Cardiac muscle cell (in vitro differentiated cells and primary cell): ENCODE data around the gene FIG4. TPM values are rescaled to one million over a fixed set of nuclear protein-coding genes. Genes with fewer than 3 reads are reported as not detected.
A peak's percentile ranks its signal among the peaks of the same experiment; 100 is the strongest.

Source experiments
- DNase-seq, 2 donors: peaks; one replicate each; pipeline versions ENCODE4 v3.0.0 to v3.0.0-alpha.2; 2010 to 2017; ENCODE audit warnings: low read depth in 1 of 2, low spot score in 1 of 2
- H3K27ac ChIP-seq: fragments of 200-600 bp; sonication (generic); 2 replicates; pipeline ENCODE4 v1.5.1; 2016
- H3K27me3 ChIP-seq: fragments of 200-600 bp; sonication (generic); 2 replicates; pipeline ENCODE4 v1.6.0; 2016; ENCODE audit warnings: control low read depth
- H3K36me3 ChIP-seq: fragments of 200-600 bp; sonication (generic); 2 replicates; pipeline ENCODE4 v1.5.1; 2016; ENCODE audit warnings: control low read depth
- H3K4me1 ChIP-seq: fragments of 200-600 bp; sonication (generic); 2 replicates; pipeline ENCODE4 v1.8.1; 2017; ENCODE audit warnings: low read depth, mild to moderate bottlenecking, mixed run types
- H3K4me3 ChIP-seq: fragments of 200-600 bp; sonication (generic); 2 replicates; pipeline ENCODE4 v1.5.1; 2016; ENCODE audit warnings: mild to moderate bottlenecking
- H3K9me3 ChIP-seq: fragments of 200-600 bp; sonication (generic); 2 replicates; pipeline ENCODE4 v1.5.1; 2017; ENCODE audit warnings: low read depth, mild to moderate bottlenecking, control low read depth
- CTCF ChIP-seq: IDR thresholded peaks from 2 replicates; pipeline ENCODE4 v1.5.1; 2012; ENCODE audit warnings: low read depth, mild to moderate bottlenecking, low read length
- polyA plus RNA-seq: library from polyadenylated mRNA; unstranded; fragments of >200 nt; fragmentation: Nextera tagmentation; extraction: Ambion mirVana; gene quantifications from 2 replicates; pipeline ENCODE4 v1.2.1, GENCODE V29; 2016
- total RNA-seq: library from RNA; depleted of rRNA; stranded (reverse); fragments of >200 nt; gene quantifications from 2 replicates; pipeline ENCODE4 v1.2.3, GENCODE V29; 2016

The FIG4 gene
- total and polyA plus RNA-seq, 2 experiments from 2014 or later = 15.8 to 22.0 TPM

DNA sequence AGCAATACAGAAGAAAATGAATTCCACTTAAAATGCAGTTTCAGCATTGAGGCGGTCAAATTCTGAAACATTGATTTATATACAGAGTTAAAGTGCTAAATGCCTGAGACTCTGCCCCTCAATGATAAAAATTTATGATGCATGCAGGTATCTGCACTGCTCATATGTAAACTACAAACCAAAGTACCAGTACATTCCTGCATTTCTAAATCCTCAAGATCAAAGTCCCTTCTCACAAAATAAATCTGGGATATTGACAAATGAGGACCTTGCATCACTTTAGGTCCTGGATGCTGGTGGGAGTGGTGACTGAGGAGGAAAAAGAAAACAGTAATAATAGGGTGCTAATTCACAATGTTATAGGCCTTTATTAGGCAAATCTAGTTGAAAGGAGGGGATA, 101.9 kb downstream of the FIG4 start:
- no peak for DNase-seq
- Histone ChIP-seq H3K27ac (no peak overlapping the region), H3K4me1 (peaks cover 2% of the 10 kb centered on the region), H3K4me3 (no peak overlapping the region), H3K27me3 (no peaks in the 10 kb centered on the region), H3K9me3 (no peaks in the 10 kb centered on the region), H3K36me3 (peaks cover 4% of the 10 kb centered on the region)
- TF ChIP-seq CTCF = no peak

DNA sequence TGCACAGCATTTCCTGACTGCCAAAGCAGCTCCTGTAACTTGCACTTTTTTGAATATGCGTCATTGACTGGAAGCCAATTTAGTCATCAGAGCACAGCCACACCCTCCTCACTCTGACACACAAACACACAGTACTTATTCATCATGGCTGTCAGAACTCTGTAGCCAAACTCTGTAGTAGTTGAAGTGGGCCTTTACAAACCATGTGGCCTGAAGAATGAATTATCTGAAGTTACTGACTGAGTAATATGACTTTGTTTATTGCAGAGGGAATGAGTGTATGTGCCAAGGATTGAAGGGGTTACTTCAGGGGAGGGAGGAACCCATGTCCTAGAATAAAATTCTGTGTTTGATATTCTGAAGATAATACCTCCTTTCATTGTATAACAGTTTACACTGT, 102.7 kb downstream of the FIG4 start:
- no peak for TF ChIP-seq CTCF
- H3K27me3 ChIP-seq = no peaks in the 10 kb centered on the region
- no peaks in the 10 kb centered on the region for H3K9me3 ChIP-seq
- H3K27ac ChIP-seq = no peak overlapping the region
- peaks cover 4% of the 10 kb centered on the region for H3K36me3 ChIP-seq
- DNase-seq = peak; percentile 10 to 93
- no peak overlapping the region for H3K4me3 ChIP-seq
- peaks cover 2% of the 10 kb centered on the region for H3K4me1 ChIP-seq

DNA sequence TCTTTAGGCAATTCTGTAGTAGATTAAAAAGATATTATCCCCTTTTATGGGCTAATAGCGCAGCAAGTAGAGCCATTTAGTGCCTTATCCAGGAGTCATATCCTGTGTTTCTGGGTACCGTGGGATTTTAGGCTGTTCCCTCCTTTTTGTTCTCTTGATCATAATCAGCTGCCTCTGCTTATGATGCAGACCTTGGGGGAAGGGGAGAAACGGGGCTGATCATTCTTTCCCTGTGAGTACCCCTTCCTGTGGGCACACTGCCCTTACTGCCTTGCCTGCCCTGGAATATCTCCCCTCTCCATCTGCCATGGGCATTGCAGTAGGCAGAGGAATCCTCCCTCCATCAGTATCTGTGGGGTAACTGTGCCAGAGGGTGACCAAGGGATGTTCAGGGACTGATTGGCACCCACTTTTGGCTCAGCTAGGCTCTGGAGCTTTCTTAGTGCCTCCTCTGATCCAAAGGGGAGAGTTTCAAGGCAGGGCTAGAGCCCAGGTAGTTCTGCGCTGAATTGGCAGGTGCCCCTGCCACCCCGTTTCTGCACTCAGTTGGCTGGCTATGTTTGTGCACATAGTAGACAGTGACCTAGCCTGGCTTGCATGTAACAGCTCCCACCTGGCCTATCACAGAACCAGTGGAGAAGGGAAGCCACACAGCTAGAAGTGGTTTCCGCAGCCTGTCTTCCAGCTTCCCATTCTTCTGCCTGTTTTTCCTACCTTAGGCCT, 103.3 kb downstream of the FIG4 start:
- Histone ChIP-seq H3K9me3 (no peaks in the 10 kb centered on the region), H3K27ac (no peak overlapping the region), H3K27me3 (no peaks in the 10 kb centered on the region), H3K4me1 (peaks cover 2% of the 10 kb centered on the region), H3K36me3 (peaks cover 4% of the 10 kb centered on the region), H3K4me3 (no peak overlapping the region)
- TF ChIP-seq CTCF = no peak
- DNase-seq = peak in 1 of 2 donors; percentile 19

- Histone ChIP-seq H3K4me3 (no peak overlapping the region), H3K9me3 (no peaks in the 10 kb centered on the region), H3K4me1 (no peaks in the 10 kb centered on the region), H3K27me3 (no peaks in the 10 kb centered on the region), H3K27ac (no peak overlapping the region), H3K36me3 (peaks cover 4% of the 10 kb centered on the region)
- DNase-seq = peak in 1 of 2 donors; percentile 58
- no peak for TF ChIP-seq CTCF
These were observed 105.0 kb downstream of the FIG4 start for GRCh38 chr6:109795994-109796555.

DNA sequence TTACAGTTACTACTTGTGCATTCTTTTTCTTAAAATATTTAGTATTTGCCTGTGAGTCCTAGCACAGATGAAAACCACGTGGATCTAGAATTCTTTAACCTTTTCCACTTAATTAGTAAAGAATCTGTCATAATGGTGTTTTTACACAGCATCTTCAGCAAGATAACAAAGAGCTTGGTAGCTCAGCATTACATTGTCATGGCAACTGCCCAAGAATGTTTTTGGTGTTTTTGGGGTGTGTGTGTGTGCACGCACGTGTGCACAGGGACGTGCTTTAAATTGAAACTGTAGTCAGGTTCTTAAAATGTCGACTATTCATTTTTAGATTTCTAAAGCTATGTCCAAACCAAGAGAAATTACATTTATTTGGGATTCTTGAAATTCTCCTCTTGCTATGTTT, 108.0 kb downstream of the FIG4 start:
- no peak for DNase-seq
- no peak for TF ChIP-seq CTCF
- no peak overlapping the region for H3K27ac ChIP-seq

More for the DNA sequence above, 108.0 kb downstream of the FIG4 start:
- no peaks in the 10 kb centered on the region for H3K4me1 ChIP-seq
- no peaks in the 10 kb centered on the region for H3K9me3 ChIP-seq
- H3K4me3 ChIP-seq = no peak overlapping the region
- no peaks in the 10 kb centered on the region for H3K27me3 ChIP-seq
- H3K36me3 ChIP-seq = no peaks in the 10 kb centered on the region
